Fibroblast of gingiva (primary cell): ENCODE measurements around the gene TAP1.

ENCODE experiments used
- DNase-seq: peaks from one replicate; pipeline ENCODE4 v3.0.0-alpha.2; 2011; ENCODE audit warnings: low read depth

The TAP1 gene

DNA sequence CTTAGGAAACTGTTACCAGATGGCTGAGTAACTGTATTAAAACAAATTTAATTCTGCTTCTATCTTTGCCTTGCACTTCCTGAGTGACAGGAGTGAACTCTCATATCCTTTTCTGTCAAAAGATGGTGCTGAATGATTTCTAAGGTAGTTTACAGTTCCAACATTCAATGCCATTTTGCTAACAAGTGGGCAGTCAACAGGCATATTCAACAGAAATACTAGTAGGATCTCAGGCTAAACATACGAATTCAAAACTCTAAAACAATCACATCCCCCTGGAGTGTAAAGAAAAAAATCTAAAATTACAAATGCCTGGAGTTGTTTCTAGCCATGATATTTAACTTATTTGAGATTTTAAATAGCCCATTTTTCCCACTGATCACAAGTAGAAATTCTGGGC is 7.2 kb upstream of the TAP1 start:
- DNase-seq = no peak

DNA sequence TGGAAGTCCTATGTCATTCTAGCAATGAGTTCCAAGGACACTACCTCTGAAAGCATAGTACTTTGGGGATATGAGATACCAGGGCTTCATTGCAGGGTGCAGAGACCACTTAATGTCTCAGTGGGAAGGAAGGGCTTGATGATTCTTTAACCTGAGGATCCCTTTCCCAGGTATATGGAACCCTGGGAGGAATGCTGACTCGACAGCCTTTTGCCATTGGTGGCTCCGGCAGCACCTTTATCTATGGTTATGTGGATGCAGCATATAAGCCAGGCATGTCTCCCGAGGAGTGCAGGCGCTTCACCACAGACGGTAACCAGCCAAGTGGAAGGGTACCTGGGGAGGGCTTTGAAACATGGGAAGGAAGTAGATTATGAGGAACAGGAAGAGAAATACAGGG is 4.7 kb upstream of the TAP1 start:
- DNase-seq = no peak

DNA sequence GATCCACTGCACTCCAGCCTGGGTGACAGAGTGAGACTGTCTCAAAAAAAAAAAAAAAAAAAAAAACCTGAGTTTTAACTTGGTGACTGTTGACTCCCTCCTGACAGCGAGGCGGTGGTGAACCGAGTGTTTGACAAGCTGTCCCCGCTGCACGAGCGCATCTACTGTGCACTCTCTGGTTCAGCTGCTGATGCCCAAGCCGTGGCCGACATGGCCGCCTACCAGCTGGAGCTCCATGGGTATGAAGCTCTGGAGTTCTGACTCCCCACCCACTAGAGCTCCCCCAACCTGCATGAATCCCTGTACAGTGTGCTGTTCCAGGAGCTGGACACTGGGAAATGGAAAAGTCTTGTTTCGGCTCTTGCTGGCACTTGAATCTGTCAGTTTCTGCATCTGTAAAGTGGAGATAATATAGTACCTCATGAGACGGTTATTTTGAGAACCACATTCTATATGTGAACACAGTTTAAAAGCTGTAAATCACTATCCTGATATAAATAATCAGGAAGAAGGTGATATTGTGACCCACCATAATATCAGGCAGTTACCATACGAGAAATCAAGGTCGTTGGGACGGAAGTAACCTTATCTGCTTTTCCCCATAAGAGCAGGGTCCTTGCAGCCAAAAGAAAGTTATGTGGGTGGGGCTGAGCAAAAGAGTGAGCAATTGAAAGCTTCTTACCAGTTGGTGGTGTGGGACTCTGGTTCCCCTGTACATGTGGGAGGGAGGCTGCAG is 3.8 kb upstream of the TAP1 start:
- DNase-seq = no peak

DNA sequence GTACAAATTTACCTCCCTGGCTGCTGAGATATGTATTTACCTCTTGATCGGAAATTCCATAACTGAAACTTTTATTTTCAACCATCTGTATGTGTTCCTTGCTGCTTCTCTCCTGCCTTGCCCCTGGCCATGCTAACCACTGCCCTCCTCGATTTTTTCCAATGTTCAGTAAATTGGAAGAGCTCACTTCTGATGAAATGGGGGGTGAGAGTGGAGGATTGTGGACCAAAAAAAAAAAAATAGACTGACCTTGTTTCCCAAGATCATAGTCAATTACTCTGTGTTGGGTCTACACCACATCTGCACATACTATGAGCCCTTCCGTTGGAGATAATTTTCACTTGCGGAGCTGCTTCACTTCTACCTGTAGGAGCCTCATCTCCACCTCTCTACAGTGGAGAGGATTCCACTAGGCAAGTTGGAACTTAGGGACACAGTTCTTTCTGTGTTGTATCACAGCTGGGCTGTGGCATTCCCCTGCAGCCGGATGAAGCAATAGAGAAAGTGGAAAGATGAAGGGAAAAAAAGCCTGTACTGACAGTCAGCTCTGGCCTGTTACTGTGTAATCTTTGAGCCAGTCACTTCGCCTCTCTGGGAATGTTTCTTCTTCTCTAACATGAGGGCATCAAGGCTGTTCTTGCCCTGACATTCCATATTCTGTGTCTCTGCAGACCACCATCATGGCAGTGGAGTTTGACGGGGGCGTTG is 2.1 kb upstream of the TAP1 start:
- no peak for DNase-seq

DNA sequence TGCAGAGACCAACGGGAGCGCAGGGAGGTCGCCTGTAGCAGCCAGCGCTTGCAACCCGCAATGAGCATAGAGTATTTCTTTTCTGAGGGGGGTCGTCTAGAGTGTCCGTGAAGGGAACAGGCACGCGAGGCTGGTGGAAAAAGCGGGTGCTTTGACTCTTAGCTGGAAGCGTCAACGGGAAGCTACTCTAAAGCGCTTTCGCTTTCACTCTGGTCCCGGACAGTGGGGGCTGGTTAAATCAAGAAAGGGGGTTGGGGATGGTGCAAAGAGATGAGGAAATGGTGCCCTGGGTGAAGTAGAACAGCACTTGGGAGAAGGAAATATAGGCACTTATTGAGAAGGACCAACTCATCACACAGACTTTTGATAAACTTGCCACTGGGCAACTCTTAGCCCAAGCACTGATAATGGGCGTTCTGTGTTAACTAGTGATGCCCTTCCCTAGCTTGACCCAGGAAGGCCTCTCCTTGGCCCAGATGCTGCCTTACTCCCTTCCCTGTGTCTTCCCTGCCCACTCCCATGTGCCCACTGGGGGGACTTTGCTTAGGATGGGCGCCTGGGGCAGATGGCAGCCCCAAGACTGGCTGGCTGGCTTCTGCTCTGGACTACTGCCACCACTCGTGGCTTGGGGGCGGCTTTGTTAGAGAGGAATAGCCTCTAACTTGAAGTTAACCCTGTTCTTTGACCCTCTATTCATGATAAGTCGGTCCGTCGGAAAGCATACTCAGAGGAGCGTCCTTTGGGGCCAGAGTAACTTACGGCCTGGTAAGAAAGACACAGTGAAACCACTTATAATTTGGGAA is 1.1 kb upstream of the TAP1 start:
- DNase-seq = peak; percentile 22

DNA sequence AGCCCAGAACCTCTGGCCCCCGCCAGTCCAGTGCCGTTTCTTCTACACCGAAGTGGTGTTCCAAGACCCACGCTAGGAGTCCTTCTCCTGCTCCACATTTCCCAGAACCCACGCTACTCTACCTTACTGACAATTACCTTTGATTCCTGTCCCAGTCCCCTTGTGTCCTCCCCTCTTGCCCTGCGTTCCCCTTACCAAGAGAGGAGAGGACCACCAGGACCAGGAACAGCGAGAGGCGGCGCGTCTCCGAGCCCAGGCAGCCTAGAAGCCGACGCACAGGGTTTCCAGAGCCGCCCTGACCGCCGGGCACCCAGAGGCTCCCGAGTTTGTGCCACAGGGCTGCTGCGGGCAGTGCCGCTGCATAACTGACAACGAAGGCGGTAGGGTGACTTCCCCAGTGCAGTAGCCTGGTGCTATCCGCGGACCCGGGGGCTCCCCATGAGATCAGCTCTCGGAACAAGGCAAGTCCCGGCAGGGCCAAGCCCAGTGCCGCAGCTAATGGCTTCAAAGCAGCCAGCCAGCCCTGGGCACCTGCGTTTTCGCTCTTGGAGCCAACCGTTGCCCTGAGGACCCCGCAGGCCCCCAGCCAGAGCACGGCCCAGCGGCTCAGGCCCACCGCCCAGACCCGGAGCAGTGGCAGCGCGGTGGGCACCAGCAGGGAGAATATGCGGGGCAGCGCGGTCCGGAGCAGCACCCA is 512 bp downstream of the TAP1 start:
- peak; percentile 40 for DNase-seq

DNA sequence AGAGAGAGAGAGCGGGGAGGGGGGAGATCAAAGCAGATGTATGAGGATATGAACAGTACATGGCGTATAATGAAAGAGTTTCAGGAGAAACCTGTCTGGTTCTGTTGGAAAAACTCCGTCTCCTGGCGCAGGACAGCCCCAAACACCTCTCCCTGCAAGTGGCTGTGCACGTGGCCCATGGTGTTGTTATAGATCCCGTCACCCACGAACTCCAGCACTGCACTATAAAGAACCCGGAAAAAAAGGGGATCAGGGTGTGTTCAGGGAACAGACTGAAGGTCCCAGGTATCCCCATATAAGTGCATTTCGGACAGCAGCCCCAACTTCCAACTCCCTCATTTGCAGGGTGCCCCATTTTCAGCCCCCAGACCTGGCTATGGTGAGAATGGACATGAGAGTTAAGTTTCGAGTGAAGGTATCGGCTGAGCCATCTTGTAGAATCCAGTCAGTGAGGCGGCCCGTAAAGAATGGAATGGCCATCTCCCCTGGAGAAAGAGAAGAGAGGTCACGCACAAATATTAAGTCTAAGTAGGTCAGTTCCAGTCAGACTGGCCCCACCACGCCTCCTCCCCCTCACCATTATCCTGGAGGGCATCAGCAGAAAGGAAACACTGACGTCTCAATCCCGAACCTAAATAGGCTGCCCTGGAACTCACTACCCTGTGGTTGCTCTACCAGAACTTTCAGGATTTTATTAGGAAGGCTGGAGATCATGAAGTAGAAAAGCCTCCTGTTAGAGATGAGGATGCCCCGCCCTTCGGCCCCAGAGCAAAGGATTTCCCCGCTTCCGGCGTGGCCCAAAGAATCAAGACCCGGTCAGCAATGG is 1.3 kb downstream of the TAP1 start:
- DNase-seq = no peak

DNA sequence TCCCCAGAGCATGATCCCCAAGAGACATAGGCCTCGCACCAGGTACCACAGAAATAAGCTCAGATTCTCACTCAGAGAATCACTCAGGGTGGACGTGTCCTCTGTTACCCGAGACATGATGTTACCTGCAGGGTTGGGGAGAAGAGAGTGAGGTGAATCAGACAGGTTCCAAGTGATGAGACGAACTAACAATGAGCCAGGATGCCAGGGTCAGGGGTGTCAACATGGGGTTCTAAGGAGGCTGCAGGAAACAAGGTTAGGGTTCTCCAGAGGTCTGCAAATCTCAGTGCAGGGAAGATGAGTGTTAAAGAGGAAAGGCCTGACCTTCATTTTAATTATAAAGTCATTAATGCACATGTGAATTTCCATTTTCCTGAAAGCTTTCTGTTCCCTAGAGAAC is 2.5 kb downstream of the TAP1 start:
- no peak for DNase-seq

DNA sequence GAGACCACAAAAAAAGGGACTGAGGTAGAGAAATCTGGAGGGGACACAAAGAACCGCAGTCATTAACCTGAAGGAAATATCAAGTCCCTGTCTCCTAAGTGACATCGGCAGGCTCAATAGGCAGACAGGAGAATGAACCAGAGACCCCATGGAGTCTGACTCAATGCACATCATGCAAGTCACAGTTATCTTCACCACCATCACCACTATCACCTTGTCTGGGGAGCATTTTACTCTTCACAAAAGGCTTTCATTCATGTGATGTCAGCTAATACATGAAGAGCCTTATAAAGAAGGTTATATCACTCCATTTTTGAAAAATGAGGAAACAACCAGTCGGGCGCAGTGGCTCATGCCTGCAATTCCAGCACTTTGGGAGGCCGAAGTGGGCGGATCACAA is 4.4 kb downstream of the TAP1 start:
- no peak for DNase-seq

DNA sequence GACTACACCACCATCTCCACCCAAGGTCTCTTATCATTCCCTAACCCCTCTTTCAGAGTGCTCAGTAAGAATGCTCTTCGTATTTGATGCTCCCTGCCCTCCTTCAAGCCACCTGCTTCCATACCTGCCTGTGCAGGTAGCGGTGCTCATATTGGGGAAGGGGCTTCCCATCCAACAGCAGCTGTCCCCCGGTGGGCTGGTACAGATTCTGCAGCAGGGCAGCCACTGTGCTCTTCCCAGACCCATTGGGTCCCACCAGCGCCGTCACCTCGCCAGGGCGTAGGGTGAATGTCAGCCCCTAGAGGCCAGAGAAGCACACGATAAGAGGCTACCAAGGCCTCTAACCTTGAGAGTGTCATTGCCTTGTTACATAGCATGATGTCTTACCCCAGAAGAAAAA is 5.7 kb downstream of the TAP1 start:
- no peak for DNase-seq

DNA sequence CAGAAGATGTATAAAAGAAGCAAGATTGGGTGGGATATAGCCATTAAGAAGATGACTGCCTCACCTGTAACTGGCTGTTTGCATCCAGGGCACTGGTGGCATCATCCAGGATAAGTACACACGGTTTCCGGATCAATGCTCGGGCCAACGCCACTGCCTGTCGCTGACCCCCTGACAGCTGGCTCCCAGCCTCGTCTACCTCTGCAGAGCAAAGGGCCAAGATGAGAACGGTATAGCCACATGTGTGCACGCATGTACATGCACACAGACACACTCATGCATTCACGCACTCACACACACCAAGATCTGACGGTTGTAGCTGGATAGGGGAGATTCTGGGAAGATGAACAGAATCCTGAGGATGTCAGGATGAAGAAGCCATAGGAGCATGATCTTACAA is 6.5 kb downstream of the TAP1 start:
- no peak for DNase-seq

DNA sequence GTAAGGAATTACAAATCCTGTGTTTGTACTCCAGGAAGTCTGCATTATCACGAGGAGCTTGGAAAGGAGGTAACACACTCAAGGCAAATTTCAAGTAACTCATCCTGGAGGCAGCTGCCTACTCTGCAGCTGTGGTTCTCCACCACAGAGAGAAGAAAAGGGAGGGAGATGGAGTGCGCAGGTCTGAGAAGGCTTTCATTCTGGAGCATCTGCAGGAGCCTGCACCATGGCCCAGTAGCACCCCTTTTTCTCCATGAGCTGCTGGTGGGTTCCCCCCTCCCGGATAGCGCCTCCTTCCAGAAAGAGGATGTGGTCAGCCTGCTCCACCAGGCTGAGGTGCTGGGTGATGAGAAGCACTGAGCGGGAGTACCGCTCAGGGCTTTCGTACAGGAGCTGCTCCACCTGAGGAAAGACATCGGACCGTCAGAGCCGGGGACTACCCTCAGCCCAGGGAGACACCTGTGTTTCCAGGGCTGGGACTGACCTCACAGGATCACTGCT is 8.1 kb downstream of the TAP1 start:
- DNase-seq = no peak

DNA sequence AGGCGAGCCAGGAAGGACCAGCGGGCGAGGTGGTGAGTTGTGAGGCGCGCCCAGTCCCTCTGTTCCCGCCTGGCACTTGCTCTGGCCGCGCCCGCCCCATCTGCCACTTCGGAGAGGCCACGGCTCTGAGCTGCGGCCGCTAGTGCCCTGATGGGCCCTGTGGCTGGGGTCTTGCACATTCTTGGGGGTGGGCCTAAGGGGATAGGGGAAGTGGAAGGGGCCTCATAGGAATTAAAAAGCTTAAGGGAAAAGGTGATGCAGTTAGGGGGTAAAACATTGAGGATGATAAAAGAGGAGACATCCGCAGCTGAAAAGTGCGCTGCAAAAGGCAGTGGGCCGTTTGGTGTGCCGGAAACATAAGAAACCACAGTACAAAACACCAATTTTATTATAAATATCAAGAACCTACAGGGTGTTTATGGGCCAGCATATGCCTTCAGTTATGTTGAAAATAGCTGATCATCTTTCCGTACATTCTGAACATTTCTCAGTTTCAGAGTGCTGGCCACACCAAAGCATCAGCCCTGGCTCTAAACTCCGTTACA is 8.6 kb downstream of the TAP1 start:
- no peak for DNase-seq

DNA sequence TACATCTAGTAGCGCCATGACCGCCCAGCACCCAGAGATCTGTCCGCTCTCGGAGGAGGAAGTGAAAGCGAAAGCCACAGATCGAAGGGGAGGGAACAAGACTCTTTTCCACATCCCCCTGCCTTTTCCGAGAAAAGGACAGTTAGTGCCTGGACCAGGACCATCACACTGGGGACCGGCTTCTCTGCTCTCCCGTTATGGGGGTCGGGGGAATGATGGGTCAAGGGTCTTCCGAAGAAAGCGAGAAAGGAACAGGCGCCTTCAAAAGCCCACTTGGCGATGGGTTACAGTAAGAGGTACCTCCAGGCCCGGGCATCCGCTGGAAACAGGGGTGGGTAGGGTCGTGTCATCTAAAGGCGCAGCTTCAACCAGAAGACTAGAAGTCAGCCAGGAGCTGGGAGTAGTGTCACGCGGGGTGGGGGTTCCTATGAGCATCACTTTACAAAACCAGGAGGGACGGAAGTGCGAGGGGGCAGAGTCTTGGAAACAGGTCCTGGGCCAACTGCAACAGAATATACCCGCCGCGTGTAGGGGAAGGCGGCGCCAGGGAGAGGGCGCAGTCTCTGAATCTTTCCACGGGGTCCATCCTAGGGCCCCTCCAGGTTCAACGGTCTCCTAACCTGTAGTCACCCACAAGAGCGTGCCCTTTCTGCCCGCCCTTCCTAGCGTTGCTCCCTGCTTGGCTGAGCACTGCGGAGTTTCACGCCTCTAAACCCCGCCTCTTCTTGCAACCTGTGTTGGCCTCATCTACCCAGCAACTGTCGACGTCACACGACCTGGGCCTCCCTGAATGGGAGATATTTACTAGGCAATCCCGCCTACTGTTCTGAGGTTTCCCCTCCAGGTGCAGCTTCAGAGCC is 9.3 kb downstream of the TAP1 start, which contains the start of gene PSMB8:
PSMB8 (minus strand) TSS at position 69 of the 860 bp plus-strand sequence; CDS start at position 18, 51 bp downstream.
- DNase-seq = peak; percentile 86

DNA sequence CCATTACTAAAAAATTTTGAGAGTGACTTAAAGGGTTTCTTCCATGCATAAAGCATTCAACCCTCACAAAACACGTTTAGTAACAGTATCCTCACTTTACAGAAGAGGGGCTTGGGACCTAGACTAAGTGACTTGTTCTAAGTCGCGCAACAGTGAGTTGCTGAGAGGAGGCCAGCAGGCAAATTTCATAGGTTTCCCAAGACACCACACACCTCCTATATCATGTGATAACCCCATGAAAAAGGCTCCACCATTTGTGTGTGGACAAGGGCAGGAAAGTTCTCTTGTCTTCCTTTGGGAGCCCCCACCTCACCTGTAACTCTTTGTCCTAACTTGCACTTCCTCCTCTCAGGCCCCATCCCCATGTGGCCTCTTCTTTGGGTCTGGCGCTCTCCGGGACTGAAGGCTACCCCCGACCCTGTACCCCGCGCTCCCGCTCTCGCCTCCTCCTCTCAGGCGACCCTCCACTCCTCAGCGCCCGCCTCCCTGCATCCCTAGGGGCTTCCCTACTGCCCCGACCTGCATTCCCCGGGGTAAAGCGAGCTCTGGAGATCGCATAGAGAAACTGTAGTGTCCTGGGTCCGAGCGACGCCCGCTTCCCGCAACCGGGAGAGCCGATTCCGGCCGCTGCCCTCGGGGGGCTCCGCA is 10.0 kb downstream of the TAP1 start:
- DNase-seq = peak; percentile 6

DNA sequence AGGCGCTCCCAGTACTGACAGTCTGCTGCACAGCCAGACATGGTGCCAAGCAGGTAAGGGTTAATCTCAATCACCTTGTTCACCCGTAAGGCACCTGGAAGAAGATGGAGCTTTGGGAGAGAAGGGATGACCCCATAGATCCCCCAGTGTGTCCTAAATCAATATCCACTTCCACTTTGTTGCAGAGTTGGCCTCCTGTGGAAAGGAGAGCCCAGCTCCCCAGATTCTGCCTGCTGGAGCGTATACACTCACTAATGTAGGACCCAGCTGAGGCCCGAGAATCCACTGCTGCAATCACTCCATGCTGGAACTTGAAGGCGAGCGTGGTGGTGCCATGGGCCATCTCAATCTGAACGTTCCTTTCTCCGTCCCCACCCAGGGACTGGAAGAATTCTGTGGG is 10.8 kb downstream of the TAP1 start:
- DNase-seq = no peak

DNA sequence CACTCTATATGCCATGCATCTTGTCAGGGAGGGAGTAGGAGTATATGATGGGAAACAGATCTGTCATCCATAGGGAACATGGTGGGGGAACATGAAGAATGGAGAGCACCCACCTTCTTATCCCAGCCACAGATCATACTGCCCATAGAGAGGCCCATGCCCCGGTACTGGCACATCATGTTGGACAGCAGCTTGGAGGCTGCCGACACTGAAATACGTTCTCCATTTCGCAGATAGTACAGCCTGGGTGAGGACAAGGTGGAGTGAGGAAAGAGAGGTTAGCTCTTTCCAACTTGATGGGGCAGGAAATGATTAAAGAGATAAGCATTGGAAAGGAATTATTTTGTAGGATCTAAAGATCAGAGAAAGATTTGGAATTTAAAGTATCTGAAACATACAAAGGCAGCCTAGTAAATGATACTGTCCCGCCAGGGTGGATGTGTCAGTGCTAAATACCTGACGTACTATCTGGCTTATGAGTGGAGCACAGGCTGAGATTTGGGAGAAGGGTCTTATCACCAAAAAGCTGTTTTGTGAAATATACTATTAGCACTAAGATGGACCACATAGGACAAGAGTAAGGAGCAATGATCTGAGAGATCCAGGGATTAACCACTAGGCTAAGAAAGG is 11.4 kb downstream of the TAP1 start:
- no peak for DNase-seq

DNA sequence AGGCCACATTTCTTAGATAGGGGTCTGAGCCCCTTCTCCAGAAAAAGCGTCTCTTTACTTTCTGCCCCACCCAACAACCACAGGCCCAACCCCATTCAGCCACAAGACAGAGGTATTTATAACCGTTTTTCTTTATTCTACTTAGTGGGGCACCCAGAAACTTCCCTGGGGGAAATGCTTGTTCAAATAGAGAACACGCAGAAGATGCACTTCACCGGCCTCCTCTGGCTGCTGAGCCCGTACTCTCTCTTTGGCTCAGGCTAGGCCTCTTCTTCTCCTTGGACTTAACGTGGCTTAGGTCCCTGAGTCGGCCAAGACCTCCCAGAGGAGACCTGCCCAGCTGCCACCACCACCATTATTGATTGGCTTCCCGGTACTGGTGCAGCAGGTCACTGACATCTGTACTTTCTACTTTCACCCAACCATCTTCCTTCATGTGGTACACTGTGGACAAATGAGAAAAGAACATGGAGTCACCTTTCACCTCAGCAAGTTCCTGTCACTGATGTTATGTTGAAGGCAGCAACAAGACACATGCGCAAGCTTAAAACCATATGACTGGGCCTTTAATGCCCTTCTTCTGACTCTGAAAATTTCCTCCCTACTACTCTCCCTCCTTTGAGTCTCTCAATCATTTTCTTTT is 12.8 kb downstream of the TAP1 start:
- DNase-seq = no peak
